GM21717 (cell line): ENCODE results near the gene TNNC1.

Experiments used
- ATAC-seq: cut with Tn5 transposase; IDR thresholded peaks from one replicate; pipeline ENCODE4 v1.9.1; 2021; ENCODE audit warnings: mild to moderate bottlenecking, moderate library complexity; ENCODE audit not compliant: unreplicated experiment

TNNC1 gene

GRCh38 chr3:52453496-52454249, at the start of gene TNNC1:
TSS of gene TNNC1 (minus strand) at chr3:52454041. CDS start at chr3:52454015, 26 bp downstream.
- no peak for ATAC-seq

- ATAC-seq = no peak
Measured at GRCh38 chr3:52502808-52503350, 49.0 kb upstream of the TNNC1 start.

- ATAC-seq = no peak
Measured at GRCh38 chr3:52502001-52502400, 48.2 kb upstream of the TNNC1 start.

- no peak for ATAC-seq
Measured at GRCh38 chr3:52501046-52501445, 47.2 kb upstream of the TNNC1 start.

GRCh38 chr3:52498137-52499054, 44.6 kb upstream of the TNNC1 start:
- no peak for ATAC-seq

GRCh38 chr3:52495777-52496602, 42.1 kb upstream of the TNNC1 start:
- ATAC-seq = no peak

GRCh38 chr3:52494886-52495495, 41.1 kb upstream of the TNNC1 start, which contains the start of gene STAB1:
TSS of gene STAB1 (plus strand) at chr3:52495338. CDS start at chr3:52495414, 76 bp downstream.
- ATAC-seq = no peak

GRCh38 chr3:52494445-52494844, 40.6 kb upstream of the TNNC1 start:
- ATAC-seq = no peak

GRCh38 chr3:52493232-52494017, 39.6 kb upstream of the TNNC1 start:
- ATAC-seq = no peak

GRCh38 chr3:52492059-52492458, 38.2 kb upstream of the TNNC1 start:
- no peak for ATAC-seq

- ATAC-seq = no peak
Measured at GRCh38 chr3:52490939-52491526, 37.2 kb upstream of the TNNC1 start.

GRCh38 chr3:52490035-52490938, 36.4 kb upstream of the TNNC1 start:
- ATAC-seq = no peak

- no peak for ATAC-seq
Measured at GRCh38 chr3:52489453-52489852, 35.6 kb upstream of the TNNC1 start.

GRCh38 chr3:52488746-52489145, 34.9 kb upstream of the TNNC1 start:
- ATAC-seq = no peak

GRCh38 chr3:52487788-52488691, 34.2 kb upstream of the TNNC1 start:
- no peak for ATAC-seq

- ATAC-seq = no peak
Measured at GRCh38 chr3:52487050-52487787, 33.4 kb upstream of the TNNC1 start.
